ELR (cell line): ENCODE results near the gene PTPRG.

Source experiments
- DNase-seq: peaks from one replicate; pipeline ENCODE4 v3.0.0-alpha.2; 2015; ENCODE audit warnings: low read depth

Gene PTPRG

GRCh38 chr3:61865466-61866152 lies 304.2 kb downstream of the PTPRG start:
- no peak for DNase-seq

- DNase-seq, result no peak
Observed at GRCh38 chr3:61866153-61866542, 304.8 kb downstream of the PTPRG start.

- DNase-seq, result no peak
Observed at GRCh38 chr3:61866961-61867461, 305.6 kb downstream of the PTPRG start.

GRCh38 chr3:61868499-61868898 lies 307.1 kb downstream of the PTPRG start:
- DNase-seq, result no peak

GRCh38 chr3:61869371-61869770 lies 308.0 kb downstream of the PTPRG start:
- no peak for DNase-seq

GRCh38 chr3:61871644-61872043 lies 310.3 kb downstream of the PTPRG start:
- no peak for DNase-seq

- no peak for DNase-seq
Observed at GRCh38 chr3:61872077-61872706, 310.8 kb downstream of the PTPRG start.

- no peak for DNase-seq
Observed at GRCh38 chr3:61875046-61875844, 313.9 kb downstream of the PTPRG start.

GRCh38 chr3:61875976-61876671 lies 314.8 kb downstream of the PTPRG start:
- no peak for DNase-seq

GRCh38 chr3:61876797-61877196 lies 315.4 kb downstream of the PTPRG start:
- DNase-seq, result no peak

GRCh38 chr3:61877359-61878138 lies 316.2 kb downstream of the PTPRG start:
- peak; percentile 22 for DNase-seq

GRCh38 chr3:61882253-61882652 lies 320.9 kb downstream of the PTPRG start:
- DNase-seq, result peak; percentile 11

- no peak for DNase-seq
Observed at GRCh38 chr3:61884794-61885193, 323.4 kb downstream of the PTPRG start.

- DNase-seq, result no peak
Observed at GRCh38 chr3:61885414-61885813, 324.0 kb downstream of the PTPRG start.

- no peak for DNase-seq
Observed at GRCh38 chr3:61887206-61887605, 325.8 kb downstream of the PTPRG start.

- no peak for DNase-seq
Observed at GRCh38 chr3:61889259-61889658, 327.9 kb downstream of the PTPRG start.

- DNase-seq, result no peak
Observed at GRCh38 chr3:61890167-61890566, 328.8 kb downstream of the PTPRG start.

- no peak for DNase-seq
Observed at GRCh38 chr3:61890586-61890985, 329.2 kb downstream of the PTPRG start.

- DNase-seq, result no peak
Observed at GRCh38 chr3:61892891-61893290, 331.5 kb downstream of the PTPRG start.

GRCh38 chr3:61893840-61894566 lies 332.6 kb downstream of the PTPRG start:
- no peak for DNase-seq
